ENCODE data around the gene OR56A4. TPM values are rescaled to one million over a fixed set of nuclear protein-coding genes. Genes with fewer than 3 reads are reported as not detected.
"Not testable (repeated sequence)": the region's sequence is repeated elsewhere in the genome, so short reads cannot be mapped to it uniquely, and the experiment has no call there.

Gene OR56A4
- polyA plus RNA-seq, 1 donor from 2014 or later = not detected

- Mint-ChIP-seq H3K27me3 (peaks cover 9% of the 10 kb centered on the region), H3K4me1 (no peaks in the 10 kb centered on the region), H3K27ac (no peak overlapping the region), H3K36me3 (no peaks in the 10 kb centered on the region), H3K4me3 (no peak overlapping the region), H3K9me3 (peaks cover 0 to 5% (median 2%) of the 10 kb centered on the region in 3 donors)
These were observed 17.5 kb downstream of the OR56A4 start for GRCh38 chr11:5989203-5989602.

- Mint-ChIP-seq H3K27ac (no peak within 1 kb of the TSS), H3K9me3 (peaks cover 2 to 5% (median 3%) of the 10 kb centered on the region in 3 donors), H3K36me3 (peaks cover 1% of the 10 kb centered on the region), H3K27me3 (peaks cover 5% of the 10 kb centered on the region), H3K4me3 (no peak within 1 kb of the TSS), H3K4me1 (no peaks in the 10 kb centered on the region)
These were observed 19.9 kb downstream of the OR56A4 start, which contains the start of gene OR52L1 for GRCh38 chr11:5986885-5987284. OR52L1 (minus strand) TSS chr11:5986985; CDS start chr11:5986930, 55 bp downstream.

DNA sequence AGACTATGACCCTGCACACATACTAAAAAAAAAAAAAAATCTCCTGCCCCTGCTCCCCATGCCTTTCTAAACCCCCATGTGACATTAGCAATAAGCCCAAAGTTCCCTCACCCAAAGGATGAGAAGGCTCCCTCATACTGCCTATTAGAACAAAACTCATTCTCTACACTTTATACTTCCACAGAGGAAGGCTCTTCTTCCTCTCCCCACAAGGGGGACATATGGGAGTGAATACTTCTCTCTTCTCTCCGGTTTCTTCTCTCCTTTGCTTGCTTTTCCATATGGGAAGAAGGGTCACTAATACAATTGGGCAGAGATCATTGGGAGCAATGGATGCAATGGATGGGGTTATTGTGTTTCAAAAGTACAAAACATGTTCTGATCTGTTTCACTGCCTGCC, 23.3 kb downstream of the OR56A4 start:
- peaks cover 1% of the 10 kb centered on the region for H3K36me3 Mint-ChIP-seq
- H3K27me3 Mint-ChIP-seq = peaks cover 5% of the 10 kb centered on the region
- H3K4me3 Mint-ChIP-seq = no peak overlapping the region
- no peak overlapping the region for H3K27ac Mint-ChIP-seq
- H3K9me3 Mint-ChIP-seq = peaks cover 3 to 24% (median 6%) of the 10 kb centered on the region in 3 donors
- H3K4me1 Mint-ChIP-seq = no peaks in the 10 kb centered on the region

- H3K27ac Mint-ChIP-seq = no peak overlapping the region
- peaks cover 3% of the 10 kb centered on the region for H3K27me3 Mint-ChIP-seq
- no peak overlapping the region for H3K4me3 Mint-ChIP-seq
- peaks cover 0 to 13% (median 2%) of the 10 kb centered on the region in 3 donors for H3K9me3 Mint-ChIP-seq
- no peaks in the 10 kb centered on the region for H3K4me1 Mint-ChIP-seq
- no peaks in the 10 kb centered on the region for H3K36me3 Mint-ChIP-seq
These were observed 33.2 kb downstream of the OR56A4 start for GRCh38 chr11:5973530-5973929.

DNA sequence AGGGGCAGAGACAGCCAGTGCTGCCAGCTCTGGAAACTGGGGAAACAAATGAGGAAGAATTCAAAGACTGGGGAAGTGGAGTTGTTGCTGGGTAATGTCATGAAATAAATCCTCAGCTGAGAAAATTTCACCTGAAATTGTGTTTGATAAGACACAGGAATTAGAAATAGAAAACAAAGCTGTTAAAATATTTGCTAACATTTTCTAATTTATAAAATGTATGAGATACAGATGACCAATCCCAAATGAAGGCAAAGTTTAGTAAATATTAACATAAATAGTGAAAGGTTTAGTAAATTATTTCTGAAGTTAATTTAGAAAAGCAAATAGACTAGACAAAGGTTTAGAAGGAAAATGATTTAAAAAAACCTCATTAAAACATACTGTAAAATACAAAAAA, 38.4 kb downstream of the OR56A4 start, which contains the start of gene OR56A5:
Gene OR56A5, minus strand, starts transcription at position 101 of the 400 bp plus-strand sequence. Its CDS starts 0 bp downstream, at position 101.
- Mint-ChIP-seq H3K27ac (no peak within 1 kb of the TSS), H3K4me3 (no peak within 1 kb of the TSS), H3K4me1 (no peaks in the 10 kb centered on the region)

DNA sequence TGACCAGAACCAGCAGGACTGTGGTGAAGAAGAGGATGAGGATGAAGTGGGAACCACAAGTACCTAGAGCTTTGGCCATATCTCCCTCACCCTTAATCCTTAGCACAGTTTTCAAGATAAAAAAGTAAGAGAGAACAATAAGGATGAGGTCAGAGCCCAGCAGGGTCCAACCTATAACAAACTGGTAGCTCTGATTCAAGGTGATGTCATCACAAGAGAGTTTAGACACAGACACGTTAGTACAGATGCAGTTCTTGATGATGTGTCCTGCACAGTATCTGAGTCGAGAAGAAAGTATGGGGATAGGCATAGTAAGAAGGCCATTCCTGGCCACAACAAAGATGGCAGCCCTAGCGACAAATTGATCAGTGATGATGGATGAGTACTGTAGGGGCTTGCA, 39.0 kb downstream of the OR56A4 start:
- Mint-ChIP-seq H3K27me3 (peaks cover 3% of the 10 kb centered on the region), H3K9me3 (peaks cover 0 to 19% (median 11%) of the 10 kb centered on the region in 3 donors), H3K4me1 (no peaks in the 10 kb centered on the region), H3K4me3 (no peak overlapping the region), H3K27ac (no peak overlapping the region), H3K36me3 (no peaks in the 10 kb centered on the region)

More for the DNA sequence above, 38.4 kb downstream of the OR56A4 start, which contains the start of gene OR56A5:
- Mint-ChIP-seq H3K36me3 (no peaks in the 10 kb centered on the region), H3K9me3 (peaks cover 0 to 12% (median 7%) of the 10 kb centered on the region in 3 donors), H3K27me3 (peaks cover 3% of the 10 kb centered on the region)

- Mint-ChIP-seq H3K36me3 (no peaks in the 10 kb centered on the region), H3K4me1 (no peaks in the 10 kb centered on the region), H3K27ac (no peak overlapping the region), H3K4me3 (no peak overlapping the region), H3K27me3 (peaks cover 3% of the 10 kb centered on the region), H3K9me3 (peaks cover 0 to 19% (median 11%) of the 10 kb centered on the region in 3 donors)
These were observed 39.8 kb downstream of the OR56A4 start for GRCh38 chr11:5966958-5967357.

DNA sequence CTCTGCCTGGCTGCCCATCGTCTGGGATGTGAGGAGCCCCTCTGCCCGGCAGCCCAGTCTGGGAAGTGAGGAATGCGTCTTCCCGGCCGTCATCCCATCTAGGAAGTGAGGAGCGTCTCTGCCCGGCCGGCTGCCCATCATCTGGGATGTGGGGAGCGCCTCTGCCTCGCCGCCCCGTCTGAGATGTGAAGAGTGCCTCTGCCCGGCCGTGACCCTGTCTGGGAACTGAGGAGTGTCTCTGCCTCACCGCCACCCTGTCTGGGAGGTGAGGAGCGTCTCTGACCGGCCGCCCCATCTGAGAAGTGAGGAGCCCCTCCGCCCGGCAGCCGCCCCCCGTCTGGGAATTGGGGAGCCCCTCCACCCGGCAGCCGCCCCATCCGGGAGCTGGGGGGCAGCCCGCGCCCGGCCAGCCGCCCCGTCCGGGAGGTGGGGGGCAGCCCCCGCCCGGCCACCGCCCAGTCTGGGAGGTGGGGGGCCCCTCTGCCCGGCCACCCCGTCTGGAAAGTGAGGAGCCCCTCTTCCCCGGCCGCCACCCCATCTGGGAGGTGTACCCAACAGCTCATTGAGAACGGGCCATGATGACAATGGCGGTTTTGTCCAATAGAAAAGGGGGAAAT, 45.9 kb downstream of the OR56A4 start:
- H3K9me3 Mint-ChIP-seq = peaks cover 0 to 22% (median 14%) of the 10 kb centered on the region in 3 donors
- H3K4me3 Mint-ChIP-seq, H3K36me3 Mint-ChIP-seq, H3K27ac Mint-ChIP-seq, H3K4me1 Mint-ChIP-seq, H3K27me3 Mint-ChIP-seq: not testable (repeated sequence)

DNA sequence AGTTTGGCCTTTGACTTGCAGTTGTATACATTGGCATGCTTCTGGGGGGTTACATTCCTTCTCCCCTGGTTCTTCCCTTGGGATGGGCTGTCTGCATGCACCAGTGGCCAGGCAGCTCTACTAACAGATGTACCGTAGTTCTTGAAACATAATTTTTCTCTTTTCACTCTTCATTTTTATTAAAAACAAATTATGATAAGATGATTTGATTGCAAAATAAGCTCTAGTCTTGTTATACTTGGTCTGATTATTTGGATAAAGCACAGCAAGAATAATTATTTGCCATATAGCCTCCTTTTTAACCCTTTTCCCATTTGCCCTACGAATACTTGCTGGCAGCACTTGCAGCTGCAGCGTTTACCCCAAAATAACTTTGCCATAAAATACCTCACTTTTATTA, 51.2 kb downstream of the OR56A4 start:
- H3K36me3 Mint-ChIP-seq = peaks cover 2% of the 10 kb centered on the region
- no peak overlapping the region for H3K27ac Mint-ChIP-seq
- H3K27me3 Mint-ChIP-seq = peaks cover 1% of the 10 kb centered on the region
- H3K4me3 Mint-ChIP-seq = no peak overlapping the region
- no peaks in the 10 kb centered on the region for H3K4me1 Mint-ChIP-seq
- H3K9me3 Mint-ChIP-seq = peaks cover 0 to 3% (median 2%) of the 10 kb centered on the region in 3 donors

Other genes with a start within 250 kb of the OR56A4 start
- not detected for gene OR52N5, start 223.6 kb downstream of the OR56A4 start, polyA plus RNA-seq
- not detected for gene OR52N1, start 215.7 kb downstream of the OR56A4 start, polyA plus RNA-seq
- not detected for gene OR52N2, start 198.0 kb downstream of the OR56A4 start, polyA plus RNA-seq
- not detected for gene OR52E6, start 165.0 kb downstream of the OR56A4 start, polyA plus RNA-seq
- not detected for gene OR52E8, start 149.3 kb downstream of the OR56A4 start, polyA plus RNA-seq
- not detected for gene OR52E4, start 126.3 kb downstream of the OR56A4 start, polyA plus RNA-seq
- gene OR52E5, start 113.7 kb downstream of the OR56A4 start, polyA plus RNA-seq = not detected
- not detected for gene OR56A3, start 64.7 kb downstream of the OR56A4 start, polyA plus RNA-seq
- gene OR56A5, start 38.5 kb downstream of the OR56A4 start, polyA plus RNA-seq = not detected
- gene OR52L1, start 20.0 kb downstream of the OR56A4 start, polyA plus RNA-seq = not detected
- gene OR56A1, start 23.8 kb upstream of the OR56A4 start, polyA plus RNA-seq = not detected
- gene OR56B4, start 100.7 kb upstream of the OR56A4 start, polyA plus RNA-seq = not detected
- gene OR52B2, start 163.4 kb upstream of the OR56A4 start, polyA plus RNA-seq = not detected
- gene OR52W1, start 192.3 kb upstream of the OR56A4 start, polyA plus RNA-seq = not detected
- not detected for gene C11orf42, start 198.6 kb upstream of the OR56A4 start, polyA plus RNA-seq
- 14.9 TPM for gene FHIP1B, start 227.7 kb upstream of the OR56A4 start, polyA plus RNA-seq
- not detected for gene CNGA4, start 232.1 kb upstream of the OR56A4 start, polyA plus RNA-seq

Data from IgD-negative memory B cell (primary cell).